GM23338 (cell line): ENCODE results near the gene VMP1. TPM values are rescaled to one million over a fixed set of nuclear protein-coding genes. Genes with fewer than 3 reads are reported as not detected.

Experiments used
- ATAC-seq: fragments of 200-7000 bp; cut with Tn5 transposase; 3 replicates; pipeline ENCODE4 v1.9.1; 2020
- DNase-seq: peaks from one replicate; pipeline ENCODE4 v3.0.0-alpha.2; 2015; ENCODE audit warnings: low spot score
- H2AFZ ChIP-seq: fragments of 200-600 bp; sonication (generic); 2 replicates; pipeline ENCODE4 v1.8.0; 2016; ENCODE audit warnings: antibody characterized with exemption, mild to moderate bottlenecking, moderate library complexity
- H3F3A ChIP-seq: fragments of 200-600 bp; sonication (generic); replicated peaks from 2 replicates; pipeline ENCODE4 v1.8.0; 2017; ENCODE audit warnings: antibody characterized with exemption, mixed run types, low read depth
- H3K27ac ChIP-seq: fragments of 200-600 bp; sonication (generic); 2 replicates; pipeline ENCODE4 v1.6.1; 2016; ENCODE audit warnings: low read depth
- H3K27me3 ChIP-seq: fragments of 200-600 bp; sonication (generic); 2 replicates; pipeline ENCODE4 v1.8.0; 2016; ENCODE audit warnings: mild to moderate bottlenecking, mixed run types, moderate library complexity; ENCODE audit not compliant: insufficient read depth
- H3K36me3 ChIP-seq: fragments of 200-600 bp; sonication (generic); 2 replicates; pipeline ENCODE4 v1.8.0; 2016; ENCODE audit warnings: mild to moderate bottlenecking; ENCODE audit not compliant: insufficient read depth
- H3K4me1 ChIP-seq: fragments of 200-600 bp; sonication (generic); 2 replicates; pipeline ENCODE4 v1.8.0; 2016; ENCODE audit warnings: mild to moderate bottlenecking, moderate library complexity; ENCODE audit not compliant: insufficient read depth
- H3K4me2 ChIP-seq: fragments of 200-600 bp; sonication (generic); 2 replicates; pipeline ENCODE4 v1.7.1; 2017; ENCODE audit warnings: mixed run types
- H3K4me3 ChIP-seq: fragments of 200-600 bp; sonication (generic); 2 replicates; pipeline ENCODE4 v1.6.1; 2016; ENCODE audit warnings: mixed run types
- H3K79me2 ChIP-seq: fragments of 200-600 bp; sonication (generic); replicated peaks from 2 replicates; pipeline ENCODE4 v1.8.0; 2017; ENCODE audit warnings: mild to moderate bottlenecking; ENCODE audit not compliant: insufficient read depth
- H3K9me2 ChIP-seq: fragments of 200-600 bp; sonication (generic); 2 replicates; pipeline ENCODE4 v1.8.0; 2017; ENCODE audit not compliant: insufficient read depth
- H4K20me1 ChIP-seq: fragments of 200-600 bp; sonication (generic); replicated peaks from 2 replicates; pipeline ENCODE4 v1.8.0; 2017; ENCODE audit warnings: mild to moderate bottlenecking; ENCODE audit not compliant: insufficient read depth
- H3K27ac Mint-ChIP-seq: 2 replicates; pipeline ENCODE4 v1.8.0; 2020; ENCODE audit warnings: inconsistent platforms, mild to moderate bottlenecking, moderate library complexity, mixed read lengths
- H3K27me3 Mint-ChIP-seq: 3 replicates; pipeline ENCODE4 v1.8.0; 2022; ENCODE audit warnings: low read depth, mild to moderate bottlenecking, moderate library complexity, mixed read lengths, inconsistent platforms; ENCODE audit not compliant: insufficient read depth, poor library complexity
- H3K36me3 Mint-ChIP-seq: 3 replicates; pipeline ENCODE4 v1.8.0; 2021; ENCODE audit warnings: low read depth, mild to moderate bottlenecking, inconsistent platforms, moderate library complexity, mixed read lengths
- H3K4me1 Mint-ChIP-seq: 3 replicates; pipeline ENCODE4 v1.8.0; 2020; ENCODE audit warnings: mild to moderate bottlenecking, inconsistent platforms, mixed read lengths
- H3K4me3 Mint-ChIP-seq: 3 replicates; pipeline ENCODE4 v1.8.0; 2021; ENCODE audit warnings: moderate library complexity, mild to moderate bottlenecking, inconsistent platforms, mixed read lengths
- H3K9me3 Mint-ChIP-seq: 3 replicates; pipeline ENCODE4 v1.8.0; 2020; ENCODE audit warnings: moderate library complexity, mild to moderate bottlenecking, inconsistent platforms, mixed read lengths
- CREB1 ChIP-seq: fragments of 250-450 bp; sonication (Bioruptor Pico); IDR thresholded peaks from 2 replicates; pipeline ENCODE4 v1.5.0; 2020; ENCODE audit warnings: low read depth, mild to moderate bottlenecking, moderate library complexity
- CTCF ChIP-seq, 2 experiments: fragments of 200-600 bp in 1 of 2; sonication (generic) in 1 of 2; conservative IDR thresholded peaks; 2 replicates each; pipeline versions ENCODE4 v1.5.1 to v1.6.1; 2016 to 2017; ENCODE audit warnings: antibody characterized with exemption in 2 of 2, low read depth in 2 of 2, mild to moderate bottlenecking in 2 of 2, moderate library complexity in 1 of 2
- ETS1 ChIP-seq: IDR thresholded peaks from 2 replicates; pipeline ENCODE4 v1.6.1; 2016; ENCODE audit warnings: antibody characterized with exemption
- EZH2 ChIP-seq: fragments of 200-600 bp; sonication (generic); IDR thresholded peaks from one replicate; pipeline ENCODE4 v1.8.0; 2017; ENCODE audit warnings: antibody characterized with exemption, mild to moderate bottlenecking, low read depth; ENCODE audit not compliant: unreplicated experiment
- EZH2phosphoT487 ChIP-seq: fragments of 200-600 bp; sonication (generic); IDR thresholded peaks from one replicate; pipeline ENCODE4 v1.8.1; 2018; ENCODE audit warnings: antibody characterized with exemption; ENCODE audit not compliant: unreplicated experiment
- JUNB ChIP-seq: IDR thresholded peaks from one replicate; pipeline ENCODE4 v1.6.1; 2016; ENCODE audit warnings: antibody characterized with exemption; ENCODE audit not compliant: unreplicated experiment
- NANOG ChIP-seq: IDR thresholded peaks from 2 replicates; pipeline ENCODE4 v1.6.1; 2016; ENCODE audit warnings: antibody characterized with exemption, borderline replicate concordance
- POLR2AphosphoS5 ChIP-seq: IDR thresholded peaks from 2 replicates; pipeline ENCODE4 v1.6.1; 2016; ENCODE audit warnings: antibody characterized with exemption, low read depth
- STAT1 ChIP-seq: IDR thresholded peaks from one replicate; pipeline ENCODE4 v1.6.1; 2016; ENCODE audit warnings: antibody characterized with exemption; ENCODE audit not compliant: unreplicated experiment
- ZNF114 ChIP-seq: fragments of 250-450 bp; sonication (Bioruptor Pico); IDR thresholded peaks from 2 replicates; pipeline ENCODE4 v1.5.0; 2020; ENCODE audit warnings: mild to moderate bottlenecking, moderate library complexity
- ZNF331 ChIP-seq: fragments of 250-450 bp; sonication (Bioruptor Pico); IDR thresholded peaks from 2 replicates; pipeline ENCODE4 v1.5.0; 2020; ENCODE audit warnings: low read depth, mild to moderate bottlenecking, moderate library complexity
- ZNF462 ChIP-seq: fragments of 250-450 bp; sonication (Bioruptor Pico); IDR thresholded peaks from 2 replicates; pipeline ENCODE4 v1.5.0; 2020; ENCODE audit warnings: mild to moderate bottlenecking, moderate library complexity
- polyA plus RNA-seq: library from polyadenylated mRNA; unstranded; fragments of >200 nt; fragmentation: Nextera tagmentation; extraction: Ambion mirVana; gene quantifications from 2 replicates; pipeline ENCODE4 v1.2.1, GENCODE V29; 2016
- total RNA-seq: library from RNA; depleted of rRNA; stranded (reverse); fragments of >200 nt; shearing (Covaris generic); gene quantifications from 2 replicates; pipeline ENCODE4 v1.2.3, GENCODE V29; 2014
- TF ChIP-seq, protein P1 (sequence below): IDR thresholded peaks from one replicate; pipeline ENCODE4 v1.6.1; 2018; ENCODE audit warnings: antibody characterized with exemption; ENCODE audit not compliant: unreplicated experiment

Gene VMP1
- total and polyA plus RNA-seq, 2 experiments from 2014 or later = 70.1 to 112 TPM

DNA sequence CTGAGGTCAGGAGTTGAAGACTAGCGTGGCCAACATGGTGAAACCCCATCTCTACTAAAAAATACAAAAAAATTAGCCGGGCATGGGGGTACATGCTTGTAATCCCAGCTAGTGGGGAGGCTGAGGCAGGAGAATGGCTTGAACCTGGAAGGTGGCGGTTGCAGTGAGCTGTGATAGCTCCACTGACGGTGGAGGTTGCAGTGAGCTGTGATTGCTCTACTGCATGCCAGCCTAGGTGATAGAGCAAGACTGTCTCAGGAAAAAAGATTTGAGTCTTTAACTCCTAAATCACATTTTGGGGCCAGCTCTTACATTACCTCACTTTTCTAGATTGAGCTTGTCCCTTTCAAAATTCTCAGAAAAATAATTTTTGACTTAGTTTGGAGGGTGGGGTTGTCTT, 15.2 kb downstream of the VMP1 start:
- ATAC-seq = no peak; the same call in 1 of the 3 replicates
- peaks cover 9% of the 10 kb centered on the region; the same call in 2 of the 3 replicates for H3K4me1 Mint-ChIP-seq
- no peaks in the 10 kb centered on the region for H3K9me3 Mint-ChIP-seq

More for the DNA sequence above, 15.2 kb downstream of the VMP1 start:
- no peaks in the 10 kb centered on the region; the same call in 1 of the 2 replicates for H4K20me1 ChIP-seq
- Mint-ChIP-seq H3K27ac (no peak overlapping the region; the same call in 1 of the 2 replicates), H3K27me3 (no peaks in the 10 kb centered on the region), H3K4me3 (no peak overlapping the region), H3K36me3 (peaks cover 3% of the 10 kb centered on the region; the same call in 1 of the 3 replicates)
- H3K4me1 ChIP-seq = peaks cover 16% of the 10 kb centered on the region
- no peak overlapping the region for H3K4me2 ChIP-seq
- H3F3A ChIP-seq = no peaks in the 10 kb centered on the region
- DNase-seq = no peak
- H3K4me3 ChIP-seq = no peak overlapping the region
- H3K36me3 ChIP-seq = no peaks in the 10 kb centered on the region
- H3K27me3 ChIP-seq = no peaks in the 10 kb centered on the region
- H3K27ac ChIP-seq = peak overlapping the region; percentile 12; the same call in 1 of the 2 replicates
- H3K9me2 ChIP-seq = no peaks in the 10 kb centered on the region
- H3K79me2 ChIP-seq = peaks cover 67% of the 10 kb centered on the region
- TF ChIP-seq, protein P1, sequence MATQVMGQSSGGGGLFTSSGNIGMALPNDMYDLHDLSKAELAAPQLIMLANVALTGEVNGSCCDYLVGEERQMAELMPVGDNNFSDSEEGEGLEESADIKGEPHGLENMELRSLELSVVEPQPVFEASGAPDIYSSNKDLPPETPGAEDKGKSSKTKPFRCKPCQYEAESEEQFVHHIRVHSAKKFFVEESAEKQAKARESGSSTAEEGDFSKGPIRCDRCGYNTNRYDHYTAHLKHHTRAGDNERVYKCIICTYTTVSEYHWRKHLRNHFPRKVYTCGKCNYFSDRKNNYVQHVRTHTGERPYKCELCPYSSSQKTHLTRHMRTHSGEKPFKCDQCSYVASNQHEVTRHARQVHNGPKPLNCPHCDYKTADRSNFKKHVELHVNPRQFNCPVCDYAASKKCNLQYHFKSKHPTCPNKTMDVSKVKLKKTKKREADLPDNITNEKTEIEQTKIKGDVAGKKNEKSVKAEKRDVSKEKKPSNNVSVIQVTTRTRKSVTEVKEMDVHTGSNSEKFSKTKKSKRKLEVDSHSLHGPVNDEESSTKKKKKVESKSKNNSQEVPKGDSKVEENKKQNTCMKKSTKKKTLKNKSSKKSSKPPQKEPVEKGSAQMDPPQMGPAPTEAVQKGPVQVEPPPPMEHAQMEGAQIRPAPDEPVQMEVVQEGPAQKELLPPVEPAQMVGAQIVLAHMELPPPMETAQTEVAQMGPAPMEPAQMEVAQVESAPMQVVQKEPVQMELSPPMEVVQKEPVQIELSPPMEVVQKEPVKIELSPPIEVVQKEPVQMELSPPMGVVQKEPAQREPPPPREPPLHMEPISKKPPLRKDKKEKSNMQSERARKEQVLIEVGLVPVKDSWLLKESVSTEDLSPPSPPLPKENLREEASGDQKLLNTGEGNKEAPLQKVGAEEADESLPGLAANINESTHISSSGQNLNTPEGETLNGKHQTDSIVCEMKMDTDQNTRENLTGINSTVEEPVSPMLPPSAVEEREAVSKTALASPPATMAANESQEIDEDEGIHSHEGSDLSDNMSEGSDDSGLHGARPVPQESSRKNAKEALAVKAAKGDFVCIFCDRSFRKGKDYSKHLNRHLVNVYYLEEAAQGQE = no peak
- TF ChIP-seq STAT1 (no peak), ZNF331 (CRISPR knock-in tag) (no peak), ZNF114 (no peak), EZH2 (no peak), JUNB (no peak), ZNF462 (CRISPR knock-in tag) (no peak), EZH2phosphoT487 (no peak), CTCF (conservative IDR thresholded peaks at IDR 0.05; ENCODE audit: low read depth in 2 of 2) (no peak), POLR2AphosphoS5 (no peak), NANOG (no peak), CREB1 (CRISPR knock-in tag) (no peak), ETS1 (no peak)
- H2AFZ ChIP-seq = no peak overlapping the region
